ENCODE data around the gene DNASE1.

DNA sequence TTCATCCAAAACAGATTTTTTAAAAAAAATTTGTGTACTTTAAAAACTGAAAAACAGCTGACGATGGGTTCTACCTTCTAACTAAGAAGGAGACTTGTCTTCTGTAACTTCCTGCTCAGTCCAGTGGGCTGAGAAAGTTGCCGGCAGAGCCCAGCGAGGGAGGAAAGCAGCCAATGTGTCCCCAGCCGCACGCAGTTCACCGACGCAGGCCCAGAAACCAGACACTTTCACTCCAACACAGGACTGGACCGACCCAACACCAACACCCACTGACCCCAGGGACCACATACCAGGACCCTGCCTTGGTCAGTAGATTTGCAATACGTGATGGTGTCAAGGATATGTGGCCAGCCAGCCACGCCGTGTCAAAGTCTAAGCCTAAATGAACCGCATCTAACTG is 37.3 kb downstream of the DNASE1 start:
- TF ChIP-seq POLR2A (IDR thresholded peaks at IDR 0.05; ENCODE audit: low read depth, low read length), result no peak
- TF ChIP-seq POLR2AphosphoS5 (IDR thresholded peaks at IDR 0.05; ENCODE audit: low read depth, low read length), result no peak
- TF ChIP-seq TAF1 (IDR thresholded peaks at IDR 0.05; ENCODE audit: borderline replicate concordance, low read depth, low read length), result no peak
